Activated CD8-positive, alpha-beta memory T cell treated with anti-CD3 and anti-CD28 coated beads for 48 hours (primary cell): ENCODE results near the gene POTEB.
"Not testable (repeated sequence)": the region's sequence is repeated elsewhere in the genome, so short reads cannot be mapped to it uniquely, and the experiment has no call there.

Source experiments
- DNase-seq, 3 experiments: peaks; one replicate each; pipeline ENCODE4 v3.0.0-alpha.2; 2020; ENCODE audit warnings: low read depth in 2 of 3, low spot score in 2 of 3

The POTEB gene

DNA sequence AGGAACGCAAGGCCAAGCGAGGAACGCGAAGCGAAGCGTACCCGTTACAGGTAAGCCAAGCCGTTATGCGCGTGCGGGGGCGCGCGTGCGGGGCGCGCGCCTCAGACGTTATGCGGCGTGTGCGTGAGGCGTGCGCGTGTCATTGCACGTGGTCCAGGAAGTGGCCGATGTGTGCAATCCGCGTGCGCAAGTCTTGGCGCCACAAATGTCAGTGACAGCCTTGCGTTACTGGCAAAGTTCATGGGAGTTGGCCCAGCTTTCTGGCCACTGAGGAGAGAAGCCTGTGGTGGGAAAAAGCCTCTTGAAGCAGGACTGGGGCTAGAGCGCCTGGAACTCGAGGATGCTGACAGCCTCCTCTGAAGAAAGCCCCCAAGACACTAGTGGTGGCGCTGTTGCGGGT lies at the start of gene POTEB:
Gene POTEB, minus strand, starts transcription at position 101 of the 400 bp plus-strand sequence. CDS start 489 bp downstream, outside the sequence.
- not testable (repeated sequence) for DNase-seq

GRCh38 chr15:21890955-21891354 lies 13.4 kb upstream of the POTEB start:
- DNase-seq: not testable (repeated sequence)

DNA sequence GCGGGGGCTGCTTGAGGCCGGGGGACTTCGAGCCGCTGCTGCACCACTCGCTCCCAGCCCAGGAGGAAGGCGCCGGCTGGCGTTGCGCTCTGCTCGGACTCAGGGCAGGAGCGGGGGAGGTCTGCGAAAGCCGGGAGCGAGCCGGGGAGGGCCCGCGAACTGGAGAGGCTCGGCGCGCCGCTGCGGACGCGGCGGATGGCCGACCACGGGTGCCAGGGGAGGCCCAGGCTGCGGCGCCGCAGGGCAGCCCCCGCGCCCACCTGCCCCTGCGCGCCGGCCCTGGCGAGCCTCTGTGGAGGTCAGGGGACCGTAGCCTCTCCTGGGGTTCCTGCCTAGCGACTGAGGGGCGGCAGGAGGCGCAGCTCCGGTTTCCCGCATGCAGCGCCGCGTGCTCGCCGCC lies 12.0 kb upstream of the POTEB start:
- not testable (repeated sequence) for DNase-seq

DNA sequence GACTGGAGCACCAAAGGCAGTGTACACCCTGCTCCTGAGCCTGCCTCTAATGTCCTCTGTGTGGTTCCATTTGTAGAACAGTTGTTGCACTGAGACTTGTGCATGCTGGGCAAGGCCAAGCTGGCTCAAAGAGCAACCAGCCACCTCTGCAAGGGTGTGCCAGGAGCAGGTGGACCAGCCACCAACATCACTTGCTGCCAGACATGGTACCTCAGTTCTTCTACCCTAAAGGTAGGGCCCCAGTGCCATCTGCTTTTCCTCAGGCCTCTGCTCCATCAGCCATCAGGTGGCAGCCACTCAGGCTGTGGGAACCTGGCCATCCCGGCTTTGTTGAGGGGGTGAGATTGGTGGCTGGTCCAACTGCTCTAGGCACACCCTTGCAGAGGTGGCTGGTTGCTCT lies 38.7 kb downstream of the POTEB start:
- not testable (repeated sequence) for DNase-seq
